Myocyte (in vitro differentiated cells): ENCODE data around the gene SUPT4H1. TPM values are rescaled to one million over a fixed set of nuclear protein-coding genes. Genes with fewer than 3 reads are reported as not detected.
A peak's percentile ranks its signal among the peaks of the same experiment; 100 is the strongest.

ENCODE experiments used
- DNase-seq: peaks from one replicate; pipeline ENCODE4 v3.0.0-alpha.2; 2012; ENCODE audit warnings: low read depth
- total RNA-seq: library from RNA; depleted of rRNA; stranded (reverse); fragments of >200 nt; gene quantifications from 2 replicates; pipeline ENCODE4 v1.2.3, GENCODE V29; 2014

The SUPT4H1 gene
- total RNA-seq, 1 donor from 2014 or later = 36.1 TPM

DNA sequence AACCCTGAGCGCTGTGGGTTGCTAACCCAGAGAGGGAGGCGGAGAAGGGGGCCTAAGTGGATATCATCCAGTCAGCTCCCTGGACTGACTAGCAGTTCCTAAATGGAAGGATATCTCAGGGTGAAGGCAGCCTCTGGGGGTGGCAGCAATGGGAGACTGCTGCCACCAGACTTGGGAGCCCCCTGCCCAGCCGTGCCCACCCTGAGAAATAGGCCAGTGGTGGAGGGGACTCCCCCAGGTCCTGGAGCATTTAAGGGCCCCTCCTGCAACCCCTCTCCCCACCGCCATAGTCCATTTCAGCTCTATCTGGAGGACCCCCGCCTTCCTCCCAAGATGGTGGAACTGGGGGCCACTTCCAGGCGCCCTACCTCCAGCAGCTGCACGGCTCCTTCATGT lies 31.8 kb downstream of the SUPT4H1 start:
- no peak for DNase-seq

DNA sequence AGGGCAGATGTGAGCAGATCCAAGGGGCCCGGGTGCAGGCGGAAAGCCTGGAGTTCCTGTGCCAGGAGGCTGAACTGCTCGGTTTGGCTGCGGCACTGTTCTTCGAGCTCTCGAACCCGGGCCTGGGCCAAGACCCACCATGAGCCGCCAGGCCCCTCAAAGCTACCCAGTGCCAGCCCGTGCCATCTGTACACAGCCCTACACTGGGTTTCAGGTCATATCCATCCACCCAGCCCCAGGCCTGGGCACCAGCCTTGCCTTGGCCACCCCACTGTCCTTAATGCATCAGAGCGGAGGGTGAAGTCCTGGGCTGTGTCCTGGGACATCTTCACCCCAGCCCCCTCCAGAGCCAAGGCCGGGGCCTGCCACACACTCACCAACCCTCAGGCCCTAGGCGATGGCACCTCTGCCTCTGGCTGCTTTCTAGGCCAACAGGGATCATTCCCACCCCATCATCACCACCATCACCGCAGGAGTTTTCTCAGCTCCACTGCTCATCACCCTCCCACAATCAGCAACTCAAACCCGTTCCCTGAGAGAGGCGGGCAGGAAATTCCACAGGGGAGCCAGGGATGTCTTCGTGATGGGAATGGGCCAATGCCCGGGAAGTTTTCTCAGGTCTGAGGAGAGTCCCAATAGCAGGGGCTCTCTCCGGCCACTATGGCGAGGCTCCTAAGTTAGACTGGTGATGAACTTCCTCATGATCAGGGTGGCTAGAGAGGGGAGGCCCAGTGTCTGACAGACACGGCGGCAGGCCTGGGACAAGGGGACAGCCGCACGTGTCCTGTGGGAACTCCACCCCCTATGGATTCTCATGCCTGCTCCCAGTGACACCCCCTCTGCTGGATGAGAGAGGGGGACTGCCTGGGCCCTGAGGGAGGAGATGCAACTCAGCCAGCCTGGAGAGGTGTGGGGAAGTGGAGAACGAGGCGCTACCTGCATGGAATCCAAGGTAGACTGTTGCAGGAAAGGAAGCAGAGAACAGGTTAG lies 32.5 kb downstream of the SUPT4H1 start:
- DNase-seq = no peak

DNA sequence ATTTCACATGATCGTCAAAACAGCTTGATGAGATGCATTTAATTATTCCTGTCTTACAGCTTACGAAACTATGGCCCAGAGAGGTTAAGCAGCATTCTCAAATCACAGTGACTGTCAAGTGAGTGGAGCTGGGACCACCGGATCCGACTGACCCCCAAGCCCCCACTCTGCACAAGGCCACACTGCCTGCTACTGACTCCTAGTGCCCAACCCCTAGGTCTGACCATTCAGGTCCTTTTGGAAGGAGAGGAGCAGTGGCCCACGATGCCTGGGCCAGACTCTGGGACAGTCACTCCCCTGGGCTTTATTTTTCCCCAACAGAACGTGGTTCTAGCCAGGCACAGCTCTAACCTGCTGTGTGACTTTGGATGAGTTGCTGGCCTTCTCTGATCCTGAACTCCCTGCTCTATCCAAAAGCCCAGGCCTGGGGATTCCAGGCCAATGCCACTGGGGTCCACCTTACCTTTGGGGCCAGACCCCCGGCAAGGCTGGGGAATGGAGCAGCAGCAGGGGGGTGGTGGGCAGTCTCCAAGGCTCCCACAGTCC lies 33.3 kb downstream of the SUPT4H1 start:
- no peak for DNase-seq

DNA sequence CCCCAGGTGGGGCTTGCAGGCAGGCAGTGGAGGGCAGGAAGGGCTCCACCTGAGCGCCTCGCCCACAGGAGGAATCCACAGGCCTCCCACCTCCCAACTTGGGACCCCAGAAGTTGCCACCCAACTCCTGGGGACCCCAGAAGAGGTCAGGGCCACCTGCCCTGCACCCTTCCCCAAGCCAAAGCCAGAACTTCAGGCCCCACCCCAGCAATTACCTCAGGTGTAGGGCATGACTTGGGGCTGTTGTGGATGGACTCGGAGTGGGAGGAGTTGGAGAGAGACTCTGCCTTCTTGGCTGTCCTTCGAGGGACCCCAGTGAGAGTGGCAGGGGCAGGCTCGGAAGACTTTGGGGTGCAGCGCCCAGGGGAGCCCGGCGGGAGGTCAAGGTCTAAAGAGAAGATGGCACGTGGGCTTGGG lies 33.9 kb downstream of the SUPT4H1 start:
- DNase-seq = no peak

DNA sequence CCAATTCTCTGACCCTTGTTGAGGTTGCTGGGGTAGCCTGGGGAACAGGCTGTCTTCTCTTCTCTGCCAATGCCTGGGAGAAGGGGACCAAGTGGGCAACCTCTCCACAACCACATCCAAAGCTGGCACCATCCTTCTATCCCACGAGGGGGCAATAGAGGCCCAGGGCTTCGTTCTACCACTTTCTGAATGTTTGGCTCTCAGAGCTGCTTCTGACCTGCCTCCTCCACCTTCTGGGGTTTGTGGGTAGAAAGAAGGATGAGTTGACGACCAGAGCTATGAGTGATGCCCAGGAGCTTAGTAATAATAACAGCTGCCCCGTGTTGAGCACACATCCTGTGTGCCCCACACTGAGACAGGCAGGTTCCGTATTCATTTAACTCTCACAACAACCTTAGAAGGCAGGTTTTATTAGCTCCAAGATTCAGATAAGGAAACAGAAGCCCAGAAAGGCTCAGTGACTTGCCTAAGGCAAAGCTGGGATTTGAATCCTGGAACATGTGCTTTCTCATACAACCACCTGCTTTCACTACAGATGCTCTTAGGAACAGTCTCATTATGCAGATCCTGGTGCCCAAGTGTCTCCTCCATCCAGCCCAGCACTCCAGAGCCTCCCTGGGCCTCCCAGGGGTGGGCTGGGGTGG lies 34.5 kb downstream of the SUPT4H1 start:
- DNase-seq = peak; percentile 64

DNA sequence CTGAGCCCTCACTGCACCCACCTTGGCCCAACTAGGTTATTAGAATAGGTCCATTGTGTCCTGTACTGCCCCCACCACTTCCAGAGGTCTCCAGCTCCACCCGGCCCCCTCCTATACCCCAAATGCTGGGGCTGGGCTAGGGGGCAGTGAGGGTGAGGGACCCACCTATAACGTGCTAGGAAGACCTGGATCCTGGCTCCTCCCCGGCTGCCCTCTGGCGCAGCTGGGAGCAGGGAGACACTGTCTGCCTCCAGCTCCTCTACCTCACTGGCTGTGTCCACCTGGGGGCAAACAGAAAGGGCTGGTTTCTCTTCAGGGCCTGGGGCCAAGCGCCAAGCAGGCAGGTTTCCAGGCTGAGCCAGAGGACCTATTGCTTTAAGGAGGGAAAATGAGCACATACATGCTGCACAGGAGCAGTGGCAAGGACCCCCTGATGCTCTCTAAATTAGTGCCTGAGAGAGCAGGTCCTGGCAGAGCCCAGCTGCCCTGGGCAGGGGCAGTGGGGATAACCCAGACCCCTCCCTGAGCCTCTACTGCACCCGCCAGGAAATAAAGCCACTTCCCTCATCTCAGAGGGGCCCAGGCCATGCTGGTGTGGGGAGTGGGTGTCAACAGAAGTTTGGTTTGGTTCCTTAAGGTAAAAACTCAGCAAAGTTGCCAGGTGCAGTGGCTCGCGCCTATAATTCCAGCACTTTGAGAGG lies 35.6 kb downstream of the SUPT4H1 start:
- DNase-seq = no peak

DNA sequence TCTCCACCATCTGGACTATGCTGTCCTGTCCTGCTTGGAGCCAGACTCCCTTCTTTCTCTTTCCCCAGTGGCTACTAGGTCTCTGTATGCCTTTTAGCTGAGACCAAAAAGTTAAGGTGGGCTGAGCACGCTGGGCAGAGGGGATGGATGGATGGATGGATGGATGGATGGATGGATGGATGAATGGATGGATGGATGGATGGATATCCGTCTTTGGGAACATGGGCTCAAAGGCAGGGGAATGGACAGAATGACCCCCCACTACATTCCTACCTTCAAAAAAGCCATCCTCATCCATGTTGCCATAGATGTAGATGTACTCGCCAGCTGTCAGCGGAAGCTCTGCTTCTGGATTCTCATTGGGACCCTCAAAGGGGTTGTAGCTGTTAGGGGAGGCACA lies 36.3 kb downstream of the SUPT4H1 start:
- DNase-seq = no peak

DNA sequence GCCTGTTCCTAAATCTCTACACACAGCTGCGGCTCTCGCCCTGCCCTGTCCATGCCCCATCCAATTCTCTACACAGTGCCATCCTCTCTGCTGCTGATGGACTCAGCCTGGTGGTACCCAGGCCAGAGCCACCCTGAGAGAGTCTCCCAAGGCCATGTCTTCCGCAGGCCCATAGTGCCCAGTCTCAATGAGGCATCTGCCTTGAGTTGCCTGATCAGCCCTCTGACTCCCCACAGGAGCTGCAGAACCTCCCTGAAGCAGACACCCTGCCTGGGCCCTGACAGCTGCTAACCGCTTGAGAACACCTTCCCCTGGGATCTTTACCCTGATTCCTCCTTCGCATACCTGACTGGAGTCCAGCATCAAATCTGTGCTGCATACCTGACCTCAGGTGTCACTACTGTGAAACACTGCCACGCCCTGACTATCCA lies 36.7 kb downstream of the SUPT4H1 start:
- DNase-seq = no peak

DNA sequence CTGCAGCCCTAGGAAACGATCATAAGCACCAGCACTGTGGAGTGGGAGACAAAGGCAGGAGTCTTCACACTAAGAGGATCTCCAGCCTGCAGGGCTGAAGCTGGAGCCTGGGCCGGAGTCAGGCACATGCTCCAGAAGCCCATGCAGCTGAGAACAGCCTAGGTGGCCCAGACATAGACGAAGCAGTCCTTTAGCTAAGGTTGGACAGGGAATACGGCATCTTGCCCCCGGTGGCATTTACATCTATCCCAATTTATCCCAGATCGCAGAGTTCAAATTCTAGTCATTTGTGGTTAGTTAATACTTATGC lies 37.3 kb downstream of the SUPT4H1 start:
- no peak for DNase-seq

DNA sequence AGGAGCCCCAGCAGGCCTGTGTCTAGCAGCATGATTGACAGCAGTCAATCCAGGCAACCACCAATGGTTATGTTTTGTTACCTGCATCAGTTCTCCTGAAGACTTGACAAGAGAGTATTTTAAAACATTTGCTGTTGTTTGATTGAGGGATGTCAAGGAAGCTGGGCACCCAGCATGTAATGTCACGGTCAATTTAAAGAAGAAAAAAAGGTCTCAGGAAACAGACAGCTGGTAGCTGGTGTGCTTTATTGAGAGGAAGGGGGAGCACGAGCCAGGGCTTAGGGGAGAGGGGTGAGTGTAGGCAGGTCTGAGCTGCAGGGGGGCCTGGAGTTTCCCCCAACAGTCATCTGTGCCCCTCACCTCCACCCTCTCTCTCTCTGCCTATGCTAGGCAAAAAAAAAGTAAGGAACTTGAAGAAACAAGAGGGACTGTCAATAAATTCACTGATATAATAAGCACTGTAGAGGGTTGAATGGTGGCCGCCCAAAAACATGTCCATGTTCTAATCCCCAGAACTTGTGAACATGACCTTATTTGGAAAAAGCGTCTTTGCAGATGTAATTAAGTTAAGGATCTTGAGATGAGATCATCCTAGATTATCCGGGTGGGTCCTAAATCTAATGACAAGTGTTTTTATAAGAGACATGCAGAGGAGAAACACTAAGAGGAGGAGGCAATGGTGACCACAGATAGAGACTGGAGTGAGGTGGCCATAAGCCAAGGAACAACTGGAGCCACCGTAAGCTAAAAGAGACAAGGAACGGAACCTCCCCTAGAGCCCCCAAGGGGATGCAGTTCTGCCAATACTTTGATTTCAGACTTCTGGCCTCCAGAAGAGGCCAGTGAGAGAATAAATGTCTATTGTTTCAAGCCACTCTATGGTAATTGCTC lies 37.9 kb downstream of the SUPT4H1 start:
- DNase-seq = no peak

DNA sequence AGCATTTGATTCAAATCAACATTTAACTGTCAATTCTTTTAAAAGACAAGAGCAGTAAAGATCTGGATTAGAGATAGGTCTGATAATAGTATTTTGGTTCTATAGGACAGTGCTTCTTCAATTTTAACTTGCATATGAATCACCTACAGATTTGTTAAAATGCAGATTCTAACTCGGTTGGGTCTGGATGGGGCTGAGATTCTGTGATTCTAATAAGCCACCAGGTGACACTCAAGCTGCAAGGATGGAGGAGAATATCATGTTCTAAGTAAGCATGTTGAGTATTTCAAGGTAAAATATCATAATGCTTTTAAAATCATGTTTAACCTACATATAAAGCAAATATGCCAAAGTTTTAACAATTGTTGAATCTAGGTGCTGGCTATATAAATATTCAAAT lies 39.2 kb downstream of the SUPT4H1 start:
- DNase-seq = no peak

DNA sequence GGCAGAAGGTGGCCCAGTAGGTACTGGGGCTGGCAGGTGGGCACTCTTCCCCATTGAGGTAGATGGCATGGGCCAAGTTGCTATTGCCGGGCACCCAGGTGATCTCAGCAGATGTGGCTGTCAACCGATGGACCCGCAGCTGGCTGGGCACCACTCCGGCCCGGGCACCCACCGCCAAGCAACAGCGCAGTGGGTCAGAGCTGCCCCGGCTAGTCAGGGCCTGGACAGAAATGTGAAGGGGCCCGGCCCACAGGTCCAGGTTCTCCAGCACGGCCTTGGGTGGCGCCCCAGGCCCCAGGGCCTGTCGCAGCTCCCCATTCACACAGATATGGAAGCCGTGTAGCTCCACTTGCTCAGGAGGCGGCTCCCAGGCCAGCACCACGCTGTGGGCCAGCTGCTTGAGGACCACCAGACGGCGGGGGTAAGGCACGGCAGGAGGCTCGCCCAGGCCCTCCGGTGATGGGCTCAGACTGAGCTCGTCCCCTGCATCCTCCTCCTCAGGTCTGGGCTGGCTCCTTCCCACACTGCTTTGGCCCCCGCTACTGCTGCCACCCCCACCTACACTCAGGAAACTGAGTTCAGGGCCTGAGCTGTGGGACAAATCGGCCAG lies 39.9 kb downstream of the SUPT4H1 start:
- DNase-seq = no peak

DNA sequence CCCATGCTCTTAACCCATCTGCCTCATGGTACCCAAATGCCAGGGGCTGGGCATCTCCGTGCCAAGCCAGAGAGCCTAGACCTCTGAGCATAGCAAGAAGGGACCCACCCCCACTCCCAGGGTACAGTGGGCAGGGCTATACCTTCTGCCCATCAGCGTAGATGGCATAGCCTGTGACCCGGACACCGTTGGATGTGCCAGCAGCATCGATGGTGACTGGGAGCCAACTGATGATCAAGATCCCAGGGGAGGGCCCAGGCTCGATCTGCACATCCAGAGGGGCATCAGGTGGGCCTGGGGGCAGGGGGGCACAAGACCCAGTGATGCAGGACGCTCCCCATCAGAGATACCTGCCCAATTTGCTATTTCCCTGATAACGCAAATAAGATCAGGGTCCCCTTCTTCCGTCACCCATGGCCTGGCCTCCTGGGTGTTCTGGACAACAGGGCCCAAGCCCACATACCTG lies 40.5 kb downstream of the SUPT4H1 start:
- no peak for DNase-seq

DNA sequence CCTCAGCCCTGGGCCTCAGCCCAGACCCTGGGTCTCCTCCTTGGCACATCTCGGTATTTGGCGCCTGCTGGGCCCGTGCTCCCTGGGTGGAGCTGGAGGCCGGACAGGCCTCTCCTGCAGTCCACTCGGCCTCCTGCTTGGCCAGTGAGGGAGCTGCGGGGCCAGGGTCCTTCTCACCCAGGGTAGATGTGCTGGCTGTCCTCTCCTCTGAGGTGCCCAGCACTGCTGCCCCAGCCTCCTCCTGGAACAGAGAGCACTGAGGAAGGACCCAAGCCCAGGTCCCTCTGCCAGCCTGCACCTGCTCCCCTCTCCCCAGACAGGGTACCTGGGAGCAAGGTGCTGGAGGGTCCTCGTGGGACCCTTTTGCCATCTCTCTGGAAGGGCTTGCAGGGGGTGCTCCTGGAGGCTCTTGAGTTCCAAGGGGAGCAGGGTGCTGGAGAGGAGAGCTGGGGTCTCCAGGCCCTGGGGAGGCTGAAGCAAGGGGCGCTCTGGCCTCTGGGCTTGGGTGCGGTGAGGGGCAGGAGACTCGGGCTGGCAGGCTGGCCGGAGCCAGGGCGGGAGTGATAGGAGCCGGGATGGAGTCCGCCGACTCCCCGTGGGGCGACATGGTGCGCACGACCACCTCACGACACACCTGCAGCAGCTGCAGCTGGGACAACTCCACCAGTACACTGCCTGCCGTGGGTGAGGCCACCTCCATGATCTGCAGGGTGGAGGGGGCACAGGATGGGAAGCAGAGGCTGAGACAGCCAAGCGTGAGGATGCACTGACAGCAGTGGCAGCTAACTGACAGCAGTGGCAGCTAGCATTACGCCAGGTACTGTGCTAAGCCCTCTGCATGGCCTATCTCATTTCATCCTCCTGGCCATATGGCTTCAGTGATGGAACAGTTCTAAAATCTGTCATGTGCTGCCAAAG lies 41.2 kb downstream of the SUPT4H1 start:
- DNase-seq = no peak

DNA sequence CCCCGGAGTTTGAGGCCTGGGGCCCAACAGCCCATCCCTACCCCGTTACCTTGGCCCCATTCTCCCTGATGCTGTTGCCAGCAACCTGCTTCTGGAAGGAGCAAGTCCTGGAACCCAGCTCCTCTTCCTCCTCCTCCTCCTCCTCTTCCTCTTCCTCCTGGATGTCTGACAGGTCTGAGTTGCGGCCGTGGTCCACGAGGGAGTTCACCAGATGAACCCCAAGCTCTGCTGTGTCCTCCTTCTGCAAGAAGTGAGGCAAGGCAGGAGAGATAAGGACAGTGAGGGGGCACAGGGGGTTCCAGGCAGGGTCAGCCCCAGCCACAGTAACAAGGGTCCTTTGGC lies 42.1 kb downstream of the SUPT4H1 start:
- DNase-seq = no peak

DNA sequence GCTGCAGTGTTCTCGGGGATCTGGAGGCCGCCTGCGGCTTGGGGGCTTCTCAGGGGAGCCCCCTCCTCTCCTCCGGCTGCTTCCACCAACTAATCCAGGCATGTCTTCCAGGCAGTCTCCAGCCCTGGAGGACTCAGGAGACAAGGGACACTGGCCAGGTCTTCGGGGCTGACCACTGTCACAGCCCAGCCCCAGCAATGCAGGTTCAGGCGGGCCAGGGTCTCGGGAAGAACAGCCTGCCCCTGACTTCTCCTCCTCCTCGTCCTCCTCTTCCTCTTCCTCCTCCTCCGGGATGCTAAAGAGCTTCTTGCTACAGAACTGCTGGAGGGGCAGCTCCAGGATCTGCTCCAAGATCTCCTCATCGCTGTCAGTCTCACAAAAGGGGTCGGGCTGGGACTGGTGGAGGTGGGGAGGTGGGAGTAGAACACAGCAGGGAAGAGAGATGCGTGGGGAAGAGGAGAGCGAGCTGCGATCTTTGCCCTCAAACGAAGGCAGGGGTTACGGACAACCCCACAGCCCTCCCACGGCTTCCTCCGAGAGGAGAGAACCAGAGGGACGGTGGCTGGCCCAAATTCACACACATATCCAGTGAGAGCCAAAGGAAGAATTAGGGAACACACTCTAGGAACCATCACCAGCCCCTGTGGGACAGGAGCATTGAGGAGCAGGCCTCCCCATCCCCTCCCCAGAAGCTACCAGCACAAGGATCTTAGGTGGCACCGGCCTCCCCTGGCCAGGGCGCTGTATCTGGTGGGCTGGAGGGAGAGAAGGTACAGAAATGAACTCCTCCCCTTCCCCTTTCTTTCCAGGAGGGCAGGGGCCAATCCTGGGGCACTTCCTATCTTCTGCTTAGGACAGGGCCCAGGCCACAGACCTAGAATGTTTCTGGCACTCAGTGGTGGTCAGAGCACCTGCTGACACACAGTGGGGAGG lies 42.8 kb downstream of the SUPT4H1 start:
- DNase-seq = no peak

DNA sequence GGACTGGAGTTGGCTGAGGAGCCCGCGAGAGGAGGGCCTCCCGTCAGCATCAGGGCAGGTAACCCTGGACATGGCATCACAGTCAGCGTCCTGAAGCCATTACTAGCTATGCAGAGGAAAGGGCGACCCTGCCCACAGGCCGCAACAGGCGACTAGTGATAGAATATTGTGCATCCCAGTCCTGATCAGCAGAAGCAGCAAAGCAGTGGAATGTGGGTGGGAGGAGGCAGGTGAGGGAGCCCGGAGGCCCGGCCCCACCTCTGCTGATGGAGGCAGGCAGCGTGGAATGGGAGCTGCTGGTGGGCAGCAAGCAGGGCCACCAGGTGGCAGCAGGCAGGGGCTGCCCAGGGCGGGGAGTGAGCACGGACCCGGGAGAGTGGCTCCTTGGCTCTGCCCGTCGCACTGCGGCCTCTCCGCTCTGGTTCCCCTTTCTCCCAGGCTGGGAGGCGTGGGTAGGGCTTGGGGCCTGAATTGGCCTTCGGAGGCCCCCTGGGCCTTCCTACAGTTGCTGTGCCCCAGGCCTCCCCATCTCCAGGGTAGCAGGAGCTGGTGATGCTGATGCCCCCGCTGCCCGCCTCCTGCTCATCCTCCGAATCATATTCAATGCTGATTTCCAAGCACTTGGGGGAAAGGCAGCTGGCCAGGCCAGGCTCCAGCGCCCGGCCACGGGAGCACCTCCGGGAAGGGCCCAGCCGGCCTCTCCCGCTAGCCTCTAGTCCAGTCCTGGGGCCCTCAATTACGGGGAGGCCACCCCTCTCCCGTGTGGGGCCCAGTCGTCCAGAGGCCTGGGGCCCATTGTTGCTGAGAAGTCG lies 43.6 kb downstream of the SUPT4H1 start:
- peak; percentile 1 for DNase-seq
